Suprapubic skin (tissue), 4 donors: ENCODE measurements around the gene CD93.

Source experiments
- EP300 ChIP-seq: sonication (generic); formaldehyde crosslinking; IDR thresholded peaks from one replicate; pipeline ENCODE4 v1.6.1; 2017; ENCODE audit warnings: antibody characterized with exemption
- POLR2A ChIP-seq, 2 donors: fragments of 450-650 bp; IDR thresholded peaks; one replicate each; pipeline ENCODE4 v1.6.1; 2017; ENCODE audit warnings: antibody characterized with exemption in 2 of 2, mild to moderate bottlenecking in 2 of 2, moderate library complexity in 2 of 2
- POLR2AphosphoS5 ChIP-seq, 3 donors: sonication (generic); formaldehyde crosslinking; IDR thresholded peaks; one replicate each; pipeline ENCODE4 v1.6.1; 2017; ENCODE audit warnings: antibody characterized with exemption in 3 of 3
- TF ChIP-seq, protein P1 (sequence below), 2 donors: fragments of 200-600 bp in 1 of 2; fragments of 450-650 bp in 1 of 2; sonication (generic) in 1 of 2; IDR thresholded peaks; one replicate each; pipeline ENCODE4 v1.5.1; 2016 to 2019; ENCODE audit warnings: antibody characterized with exemption in 2 of 2, mild to moderate bottlenecking in 1 of 2, moderate library complexity in 1 of 2

DNA sequence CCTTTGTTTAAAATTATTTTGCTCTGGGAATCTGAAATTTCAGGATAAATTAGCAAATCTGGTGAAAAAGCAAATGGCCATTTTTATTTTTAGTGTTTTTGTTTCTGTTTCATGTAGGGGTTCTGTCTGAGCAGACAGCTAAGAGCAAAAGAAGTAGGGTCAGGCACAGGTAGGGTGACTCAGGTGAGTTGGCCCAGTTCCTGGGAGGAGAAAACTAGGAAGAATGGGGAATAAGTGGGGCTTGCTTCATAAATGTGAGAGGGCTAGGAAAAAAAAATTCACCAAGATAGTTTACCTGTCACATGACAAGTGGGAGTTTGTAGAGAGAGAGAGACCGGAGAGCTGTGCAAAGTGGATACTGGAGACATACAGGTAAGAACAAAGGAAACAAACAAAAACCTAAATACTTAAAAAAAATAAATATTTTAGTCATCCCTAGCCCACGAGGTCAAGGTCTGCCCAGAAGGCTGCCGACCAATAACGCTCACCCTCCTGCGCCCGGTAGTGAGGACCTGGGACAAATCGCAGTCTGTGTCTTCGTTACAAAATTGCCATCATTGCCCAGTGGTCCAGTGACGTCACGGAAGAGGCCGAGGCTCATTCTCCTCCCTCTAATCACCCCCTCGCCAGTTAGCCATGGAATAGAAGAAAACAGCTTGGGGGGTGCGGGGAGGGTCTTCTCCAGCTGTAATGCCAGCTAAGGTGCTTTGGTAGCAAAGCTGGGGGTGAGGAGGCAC lies 39.0 kb downstream of the CD93 start:
- TF ChIP-seq, protein P1, sequence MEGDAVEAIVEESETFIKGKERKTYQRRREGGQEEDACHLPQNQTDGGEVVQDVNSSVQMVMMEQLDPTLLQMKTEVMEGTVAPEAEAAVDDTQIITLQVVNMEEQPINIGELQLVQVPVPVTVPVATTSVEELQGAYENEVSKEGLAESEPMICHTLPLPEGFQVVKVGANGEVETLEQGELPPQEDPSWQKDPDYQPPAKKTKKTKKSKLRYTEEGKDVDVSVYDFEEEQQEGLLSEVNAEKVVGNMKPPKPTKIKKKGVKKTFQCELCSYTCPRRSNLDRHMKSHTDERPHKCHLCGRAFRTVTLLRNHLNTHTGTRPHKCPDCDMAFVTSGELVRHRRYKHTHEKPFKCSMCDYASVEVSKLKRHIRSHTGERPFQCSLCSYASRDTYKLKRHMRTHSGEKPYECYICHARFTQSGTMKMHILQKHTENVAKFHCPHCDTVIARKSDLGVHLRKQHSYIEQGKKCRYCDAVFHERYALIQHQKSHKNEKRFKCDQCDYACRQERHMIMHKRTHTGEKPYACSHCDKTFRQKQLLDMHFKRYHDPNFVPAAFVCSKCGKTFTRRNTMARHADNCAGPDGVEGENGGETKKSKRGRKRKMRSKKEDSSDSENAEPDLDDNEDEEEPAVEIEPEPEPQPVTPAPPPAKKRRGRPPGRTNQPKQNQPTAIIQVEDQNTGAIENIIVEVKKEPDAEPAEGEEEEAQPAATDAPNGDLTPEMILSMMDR (IDR thresholded peaks at IDR 0.05), result no peak
- TF ChIP-seq POLR2A (IDR thresholded peaks at IDR 0.05) (no peak), EP300 (no peak), POLR2AphosphoS5 (IDR thresholded peaks at IDR 0.05) (no peak)
